HG02798 (cell line): ENCODE data around the gene NINL.
"Not testable (repeated sequence)": the region's sequence is repeated elsewhere in the genome, so short reads cannot be mapped to it uniquely, and the experiment has no call there.

ENCODE experiments used
- ATAC-seq: cut with Tn5 transposase; IDR thresholded peaks from one replicate; pipeline ENCODE4 v1.9.1; 2021; ENCODE audit warnings: mild to moderate bottlenecking; ENCODE audit not compliant: unreplicated experiment, poor library complexity

NINL gene

GRCh38 chr20:25489221-25489871 lies 96.0 kb downstream of the NINL start:
- ATAC-seq: no peak

GRCh38 chr20:25487975-25488374 lies 97.4 kb downstream of the NINL start:
- ATAC-seq: no peak

GRCh38 chr20:25487306-25487705 lies 98.0 kb downstream of the NINL start:
- ATAC-seq: no peak

- ATAC-seq: no peak
These were observed 99.0 kb downstream of the NINL start for GRCh38 chr20:25486377-25486776.

- no peak for ATAC-seq
These were observed 99.5 kb downstream of the NINL start for GRCh38 chr20:25485872-25486271.

GRCh38 chr20:25484911-25485511 lies 100.3 kb downstream of the NINL start:
- no peak for ATAC-seq

- no peak for ATAC-seq
These were observed 101.0 kb downstream of the NINL start for GRCh38 chr20:25484224-25484846.

- no peak for ATAC-seq
These were observed 101.7 kb downstream of the NINL start for GRCh38 chr20:25483431-25484132.

GRCh38 chr20:25481918-25482253 lies 103.4 kb downstream of the NINL start:
- ATAC-seq: no peak

GRCh38 chr20:25481235-25481917 lies 104.0 kb downstream of the NINL start:
- ATAC-seq: no peak

GRCh38 chr20:25480797-25481196 lies 104.5 kb downstream of the NINL start:
- no peak for ATAC-seq

GRCh38 chr20:25480156-25480555 lies 105.2 kb downstream of the NINL start:
- ATAC-seq: no peak

- no peak for ATAC-seq
These were observed 105.7 kb downstream of the NINL start for GRCh38 chr20:25479638-25480037.

- no peak for ATAC-seq
These were observed 106.3 kb downstream of the NINL start for GRCh38 chr20:25478889-25479568.

GRCh38 chr20:25477014-25477882 lies 108.1 kb downstream of the NINL start:
- no peak for ATAC-seq

GRCh38 chr20:25476106-25477013 lies 109.0 kb downstream of the NINL start:
- no peak for ATAC-seq

- ATAC-seq: not testable (repeated sequence)
These were observed 112.0 kb downstream of the NINL start for GRCh38 chr20:25473297-25473696.

- ATAC-seq: no peak
These were observed 114.3 kb downstream of the NINL start for GRCh38 chr20:25471020-25471419.
